ENCODE data around the gene RAP1A.

DNA sequence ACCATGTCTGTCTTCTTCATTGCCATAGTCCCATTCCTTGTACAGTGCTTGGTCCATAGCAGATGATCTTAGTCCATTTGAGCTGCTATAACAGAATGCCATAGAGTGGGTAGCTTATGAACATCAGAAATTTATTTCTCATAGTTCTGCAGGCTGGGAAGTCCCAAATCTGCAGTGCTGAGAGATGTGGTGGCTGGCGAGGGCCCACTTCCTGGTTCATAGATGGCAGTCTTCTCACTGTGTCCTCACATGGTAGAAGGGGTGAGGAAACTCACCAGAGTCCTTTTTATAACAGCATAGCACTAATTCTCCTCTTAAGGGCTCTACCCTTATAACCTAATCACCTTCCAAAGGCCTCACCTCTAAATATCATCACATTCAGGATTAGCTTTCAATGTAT is 23.1 kb upstream of the RAP1A start:
- TF ChIP-seq, protein P1, sequence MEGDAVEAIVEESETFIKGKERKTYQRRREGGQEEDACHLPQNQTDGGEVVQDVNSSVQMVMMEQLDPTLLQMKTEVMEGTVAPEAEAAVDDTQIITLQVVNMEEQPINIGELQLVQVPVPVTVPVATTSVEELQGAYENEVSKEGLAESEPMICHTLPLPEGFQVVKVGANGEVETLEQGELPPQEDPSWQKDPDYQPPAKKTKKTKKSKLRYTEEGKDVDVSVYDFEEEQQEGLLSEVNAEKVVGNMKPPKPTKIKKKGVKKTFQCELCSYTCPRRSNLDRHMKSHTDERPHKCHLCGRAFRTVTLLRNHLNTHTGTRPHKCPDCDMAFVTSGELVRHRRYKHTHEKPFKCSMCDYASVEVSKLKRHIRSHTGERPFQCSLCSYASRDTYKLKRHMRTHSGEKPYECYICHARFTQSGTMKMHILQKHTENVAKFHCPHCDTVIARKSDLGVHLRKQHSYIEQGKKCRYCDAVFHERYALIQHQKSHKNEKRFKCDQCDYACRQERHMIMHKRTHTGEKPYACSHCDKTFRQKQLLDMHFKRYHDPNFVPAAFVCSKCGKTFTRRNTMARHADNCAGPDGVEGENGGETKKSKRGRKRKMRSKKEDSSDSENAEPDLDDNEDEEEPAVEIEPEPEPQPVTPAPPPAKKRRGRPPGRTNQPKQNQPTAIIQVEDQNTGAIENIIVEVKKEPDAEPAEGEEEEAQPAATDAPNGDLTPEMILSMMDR (IDR thresholded peaks at IDR 0.05): no peak
- TF ChIP-seq POLR2A (IDR thresholded peaks at IDR 0.05): no peak

Measured in testis (tissue), 2 donors.